Hepatocyte (in vitro differentiated cells): Measurements from ENCODE around the gene MAGI1. TPM values are rescaled to one million over a fixed set of nuclear protein-coding genes. Genes with fewer than 3 reads are reported as not detected.

Experiments used
- DNase-seq: peaks from one replicate; pipeline ENCODE4 v3.0.0-alpha.2; 2016; ENCODE audit warnings: low spot score
- H2AFZ ChIP-seq: fragments of 200-600 bp; sonication (generic); 2 replicates; pipeline ENCODE4 v1.6.0; 2016; ENCODE audit warnings: antibody characterized with exemption, mild to moderate bottlenecking
- H3K27ac ChIP-seq: fragments of 200-600 bp; sonication (generic); 2 replicates; pipeline ENCODE4 v1.5.1; 2016; ENCODE audit warnings: mild to moderate bottlenecking
- H3K27me3 ChIP-seq: fragments of 200-600 bp; sonication (generic); 2 replicates; pipeline ENCODE4 v1.6.1; 2016
- H3K36me3 ChIP-seq: fragments of 200-600 bp; sonication (generic); replicated peaks from 2 replicates; pipeline ENCODE4 v1.5.1; 2016; ENCODE audit warnings: low read depth; ENCODE audit not compliant: insufficient read depth
- H3K4me1 ChIP-seq: fragments of 200-600 bp; sonication (generic); 2 replicates; pipeline ENCODE4 v1.5.1; 2016; ENCODE audit warnings: mild to moderate bottlenecking, moderate library complexity; ENCODE audit not compliant: insufficient read depth
- H3K4me2 ChIP-seq: fragments of 200-600 bp; sonication (generic); 2 replicates; pipeline ENCODE4 v1.6.0; 2016
- H3K4me3 ChIP-seq: fragments of 200-600 bp; sonication (generic); 2 replicates; pipeline ENCODE4 v1.5.1; 2016; ENCODE audit warnings: mild to moderate bottlenecking
- H3K79me2 ChIP-seq: fragments of 200-600 bp; sonication (generic); 2 replicates; pipeline ENCODE4 v1.6.0; 2017; ENCODE audit warnings: mild to moderate bottlenecking
- H3K9me2 ChIP-seq: fragments of 200-600 bp; sonication (generic); replicated peaks from 2 replicates; pipeline ENCODE4 v1.6.0; 2017; ENCODE audit warnings: mild to moderate bottlenecking; ENCODE audit not compliant: insufficient read depth
- H3K9me3 ChIP-seq: fragments of 200-600 bp; sonication (generic); 2 replicates; pipeline ENCODE4 v1.5.1; 2016; ENCODE audit warnings: low read depth, mild to moderate bottlenecking
- H4K20me1 ChIP-seq: fragments of 200-600 bp; sonication (generic); 2 replicates; pipeline ENCODE4 v1.6.0; 2016; ENCODE audit warnings: mild to moderate bottlenecking; ENCODE audit not compliant: insufficient read depth, poor library complexity, severe bottlenecking
- CTCF ChIP-seq: fragments of 200-600 bp; sonication (generic); IDR thresholded peaks from 2 replicates; pipeline ENCODE4 v1.5.1; 2016; ENCODE audit warnings: antibody characterized with exemption, mild to moderate bottlenecking; ENCODE audit not compliant: poor library complexity
- EZH2 ChIP-seq: fragments of 200-600 bp; sonication (generic); IDR thresholded peaks from 2 replicates; pipeline ENCODE4 v1.6.1; 2016; ENCODE audit warnings: antibody characterized with exemption, mild to moderate bottlenecking, borderline replicate concordance
- EZH2phosphoT487 ChIP-seq: fragments of 200-600 bp; sonication (generic); IDR thresholded peaks from one replicate; pipeline ENCODE4 v1.6.1; 2018; ENCODE audit warnings: antibody characterized with exemption, mild to moderate bottlenecking, low read depth, moderate library complexity; ENCODE audit not compliant: unreplicated experiment, severe bottlenecking
- WGBS: methylation state at CpG from one replicate; pipeline ENCODE4 v1.1.6; 2016; ENCODE audit warnings: low lambda C conversion rate; ENCODE audit errors: missing lambda C conversion rate; 5-methylcytosine and 5-hydroxymethylcytosine counted together
- polyA plus RNA-seq: library from polyadenylated mRNA; unstranded; fragments of >200 nt; fragmentation: Nextera tagmentation; extraction: Ambion mirVana; gene quantifications from 2 replicates; pipeline ENCODE4 v1.2.1, GENCODE V29; 2016
- total RNA-seq: library from RNA; depleted of rRNA; stranded (reverse); fragments of >200 nt; gene quantifications from 2 replicates; pipeline ENCODE4 v1.2.3, GENCODE V29; 2014

The MAGI1 gene
- 43.5 and 47.8 TPM in 2 replicates for total RNA-seq
- 25.8 and 26.2 TPM in 2 replicates for polyA plus RNA-seq

- Histone ChIP-seq H3K4me3 (peak within 1 kb of the TSS; percentile 53), H3K9me2 (no peaks in the 10 kb centered on the region), H3K4me1 (peaks cover 19% of the 10 kb centered on the region), H3K27ac (peak within 1 kb of the TSS; percentile 96), H2AFZ (peak within 1 kb of the TSS; percentile 95), H3K9me3 (no peaks in the 10 kb centered on the region), H3K36me3 (no peaks in the 10 kb centered on the region), H4K20me1 (peaks cover 11% of the 10 kb centered on the region), H3K27me3 (no peaks in the 10 kb centered on the region), H3K79me2 (peaks cover 42% of the 10 kb centered on the region), H3K4me2 (peak within 1 kb of the TSS; percentile 88)
- peak; percentile 97 for DNase-seq
- WGBS = under 1% methylated on average over 48 of the region's 73 CpGs
- TF ChIP-seq CTCF = no peak
- no peak for TF ChIP-seq EZH2phosphoT487
- TF ChIP-seq EZH2 = no peak
Measured at GRCh38 chr3:66038726-66039589, at the start of gene MAGI1. Gene MAGI1, minus strand, starts transcription at chr3:66038918. Its CDS starts 610 bp downstream, at chr3:66038308.

GRCh38 chr3:66083784-66084213, 45.1 kb upstream of the MAGI1 start:
- TF ChIP-seq EZH2 (no peak), CTCF (no peak)

DNA sequence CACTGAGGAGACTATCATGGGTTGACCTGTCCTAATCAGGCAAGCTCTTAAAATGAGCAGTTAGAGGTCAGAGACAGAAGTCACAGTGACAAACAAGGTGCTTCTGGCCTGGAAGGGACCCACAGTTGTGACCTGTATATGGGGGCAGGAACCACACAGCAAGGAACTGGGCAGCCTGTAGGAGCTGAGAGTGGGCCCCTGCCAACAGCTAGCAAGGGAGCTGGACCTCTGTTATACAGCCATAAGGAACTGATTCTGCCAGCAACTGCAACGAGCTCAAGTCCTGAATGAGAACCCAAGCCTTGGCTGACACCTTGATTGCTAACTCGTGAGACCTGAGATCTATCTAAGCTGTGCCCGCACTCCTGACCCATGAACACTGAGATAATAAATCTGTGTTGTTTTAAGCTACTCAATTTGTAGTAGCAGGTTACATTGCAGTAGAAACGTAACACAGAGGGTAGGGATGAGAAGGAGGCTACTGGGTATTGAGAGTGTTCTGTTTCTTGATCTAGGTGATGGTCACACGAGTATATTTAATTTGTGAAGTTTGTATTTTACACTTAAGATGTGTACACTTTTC, 44.5 kb upstream of the MAGI1 start:
- Histone ChIP-seq H3K4me1 (peaks cover 3% of the 10 kb centered on the region), H3K27ac (no peak overlapping the region)

More at GRCh38 chr3:66083784-66084213, 45.1 kb upstream of the MAGI1 start:
- DNase-seq = peak; percentile 28
- Histone ChIP-seq H2AFZ (no peak overlapping the region), H4K20me1 (no peaks in the 10 kb centered on the region), H3K4me2 (no peak overlapping the region), H3K27ac (no peak overlapping the region), H3K9me2 (no peaks in the 10 kb centered on the region), H3K36me3 (no peaks in the 10 kb centered on the region), H3K4me3 (no peak overlapping the region), H3K4me1 (peaks cover 3% of the 10 kb centered on the region), H3K27me3 (no peaks in the 10 kb centered on the region), H3K9me3 (no peaks in the 10 kb centered on the region), H3K79me2 (no peaks in the 10 kb centered on the region)
- WGBS = 31% methylated on average over 3 of the region's 3 CpGs

More for the DNA sequence above, 44.5 kb upstream of the MAGI1 start:
- Histone ChIP-seq H3K27me3 (no peaks in the 10 kb centered on the region), H3K9me2 (no peaks in the 10 kb centered on the region), H3K79me2 (no peaks in the 10 kb centered on the region), H3K36me3 (no peaks in the 10 kb centered on the region), H2AFZ (no peak overlapping the region), H3K9me3 (no peaks in the 10 kb centered on the region), H3K4me3 (no peak overlapping the region), H4K20me1 (no peaks in the 10 kb centered on the region), H3K4me2 (no peak overlapping the region)
- TF ChIP-seq CTCF (no peak), EZH2 (no peak), EZH2phosphoT487 (peak; percentile 84)
- peak; percentile 14 for DNase-seq
- 57% methylated on average over 5 of the region's 5 CpGs for WGBS
